Liver (tissue), 3 donors: ENCODE results near the gene TP53I11.

Source experiments
- EGR1 ChIP-seq, 2 donors: IDR thresholded peaks; 2 replicates each; pipeline ENCODE4 v1.6.1; 2016 to 2018; ENCODE audit warnings: antibody characterized with exemption in 2 of 2, low read depth in 2 of 2
- FOXA1 ChIP-seq: IDR thresholded peaks from 2 replicates; pipeline ENCODE4 v1.6.1; 2016; ENCODE audit warnings: antibody characterized with exemption
- GABPA ChIP-seq, 2 donors: IDR thresholded peaks in 1 of 2; conservative IDR thresholded peaks in 1 of 2; 2 replicates each; pipeline ENCODE4 v1.6.1; 2016; ENCODE audit warnings: antibody characterized with exemption in 2 of 2, mild to moderate bottlenecking in 1 of 2, moderate library complexity in 1 of 2
- HNF4G ChIP-seq: IDR thresholded peaks from 2 replicates; pipeline ENCODE4 v1.6.1; 2016; ENCODE audit warnings: antibody characterized with exemption
- JUND ChIP-seq, 2 donors: IDR thresholded peaks; 2 replicates each; pipeline ENCODE4 v1.6.1; 2016; ENCODE audit warnings: antibody characterized with exemption in 2 of 2
- RXRA ChIP-seq, 2 donors: IDR thresholded peaks; 2 replicates each; pipeline ENCODE4 v1.6.1; 2017 to 2018; ENCODE audit warnings: antibody characterized with exemption in 2 of 2, mild to moderate bottlenecking in 1 of 2
- SP1 ChIP-seq: IDR thresholded peaks from 2 replicates; pipeline ENCODE4 v1.6.1; 2018; ENCODE audit warnings: antibody characterized with exemption, mild to moderate bottlenecking
- YY1 ChIP-seq: IDR thresholded peaks from 2 replicates; pipeline ENCODE4 v1.6.1; 2016; ENCODE audit warnings: antibody characterized with exemption, mild to moderate bottlenecking
- TF ChIP-seq, protein P1 (sequence below): fragments of 150-350 bp; IDR thresholded peaks from 2 replicates; pipeline ENCODE4 v1.5.1; 2017; ENCODE audit warnings: improper control_type of control experiment, low read depth, low read length; ENCODE audit not compliant: missing input control
- TF ChIP-seq, protein P2 (sequence below): IDR thresholded peaks from 2 replicates; pipeline ENCODE4 v1.6.1; 2016; ENCODE audit warnings: antibody characterized with exemption
- TF ChIP-seq, protein P3 (sequence below): IDR thresholded peaks from 2 replicates; pipeline ENCODE4 v1.6.1; 2016; ENCODE audit warnings: antibody characterized with exemption, mild to moderate bottlenecking
- TF ChIP-seq, protein P4 (sequence below): IDR thresholded peaks from 2 replicates; pipeline ENCODE4 v1.6.1; 2016; ENCODE audit warnings: antibody characterized with exemption
- donor health status: healthy.
- donor health status: healthy.

DNA sequence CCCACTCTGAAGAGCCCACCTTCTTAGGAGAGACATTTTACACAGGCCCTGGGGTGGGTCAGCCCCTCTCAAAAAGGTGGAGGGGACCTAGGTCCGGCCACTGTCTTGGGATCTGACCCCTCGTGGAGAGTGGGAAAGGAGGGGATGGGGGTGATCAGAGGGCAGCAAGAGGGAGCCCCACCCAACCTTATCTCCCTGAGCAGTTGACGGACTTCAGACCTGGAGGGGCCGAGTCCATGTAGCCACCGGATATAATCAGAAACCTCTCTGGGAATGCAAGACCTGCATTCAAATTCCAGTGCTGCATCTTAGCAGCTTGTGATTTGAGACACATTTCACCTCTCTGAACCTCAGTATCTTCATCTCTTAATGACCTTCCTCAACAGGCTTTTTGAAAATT, 44.0 kb downstream of the TP53I11 start:
- no peak for TF ChIP-seq SP1
- TF ChIP-seq, protein P1, sequence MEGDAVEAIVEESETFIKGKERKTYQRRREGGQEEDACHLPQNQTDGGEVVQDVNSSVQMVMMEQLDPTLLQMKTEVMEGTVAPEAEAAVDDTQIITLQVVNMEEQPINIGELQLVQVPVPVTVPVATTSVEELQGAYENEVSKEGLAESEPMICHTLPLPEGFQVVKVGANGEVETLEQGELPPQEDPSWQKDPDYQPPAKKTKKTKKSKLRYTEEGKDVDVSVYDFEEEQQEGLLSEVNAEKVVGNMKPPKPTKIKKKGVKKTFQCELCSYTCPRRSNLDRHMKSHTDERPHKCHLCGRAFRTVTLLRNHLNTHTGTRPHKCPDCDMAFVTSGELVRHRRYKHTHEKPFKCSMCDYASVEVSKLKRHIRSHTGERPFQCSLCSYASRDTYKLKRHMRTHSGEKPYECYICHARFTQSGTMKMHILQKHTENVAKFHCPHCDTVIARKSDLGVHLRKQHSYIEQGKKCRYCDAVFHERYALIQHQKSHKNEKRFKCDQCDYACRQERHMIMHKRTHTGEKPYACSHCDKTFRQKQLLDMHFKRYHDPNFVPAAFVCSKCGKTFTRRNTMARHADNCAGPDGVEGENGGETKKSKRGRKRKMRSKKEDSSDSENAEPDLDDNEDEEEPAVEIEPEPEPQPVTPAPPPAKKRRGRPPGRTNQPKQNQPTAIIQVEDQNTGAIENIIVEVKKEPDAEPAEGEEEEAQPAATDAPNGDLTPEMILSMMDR, result no peak
- TF ChIP-seq GABPA (IDR thresholded peaks at IDR 0.05 in 1 of 2, conservative IDR thresholded peaks at IDR 0.05 in 1 of 2), result no peak
- TF ChIP-seq JUND (IDR thresholded peaks at IDR 0.05), result no peak
- no peak for TF ChIP-seq YY1
- no peak for TF ChIP-seq FOXA1
- TF ChIP-seq, protein P2, sequence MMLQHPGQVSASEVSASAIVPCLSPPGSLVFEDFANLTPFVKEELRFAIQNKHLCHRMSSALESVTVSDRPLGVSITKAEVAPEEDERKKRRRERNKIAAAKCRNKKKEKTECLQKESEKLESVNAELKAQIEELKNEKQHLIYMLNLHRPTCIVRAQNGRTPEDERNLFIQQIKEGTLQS, result no peak
- TF ChIP-seq HNF4G, result no peak
- no peak for TF ChIP-seq EGR1 (IDR thresholded peaks at IDR 0.05; ENCODE audit: low read depth in 2 of 2)
- TF ChIP-seq, protein P3, sequence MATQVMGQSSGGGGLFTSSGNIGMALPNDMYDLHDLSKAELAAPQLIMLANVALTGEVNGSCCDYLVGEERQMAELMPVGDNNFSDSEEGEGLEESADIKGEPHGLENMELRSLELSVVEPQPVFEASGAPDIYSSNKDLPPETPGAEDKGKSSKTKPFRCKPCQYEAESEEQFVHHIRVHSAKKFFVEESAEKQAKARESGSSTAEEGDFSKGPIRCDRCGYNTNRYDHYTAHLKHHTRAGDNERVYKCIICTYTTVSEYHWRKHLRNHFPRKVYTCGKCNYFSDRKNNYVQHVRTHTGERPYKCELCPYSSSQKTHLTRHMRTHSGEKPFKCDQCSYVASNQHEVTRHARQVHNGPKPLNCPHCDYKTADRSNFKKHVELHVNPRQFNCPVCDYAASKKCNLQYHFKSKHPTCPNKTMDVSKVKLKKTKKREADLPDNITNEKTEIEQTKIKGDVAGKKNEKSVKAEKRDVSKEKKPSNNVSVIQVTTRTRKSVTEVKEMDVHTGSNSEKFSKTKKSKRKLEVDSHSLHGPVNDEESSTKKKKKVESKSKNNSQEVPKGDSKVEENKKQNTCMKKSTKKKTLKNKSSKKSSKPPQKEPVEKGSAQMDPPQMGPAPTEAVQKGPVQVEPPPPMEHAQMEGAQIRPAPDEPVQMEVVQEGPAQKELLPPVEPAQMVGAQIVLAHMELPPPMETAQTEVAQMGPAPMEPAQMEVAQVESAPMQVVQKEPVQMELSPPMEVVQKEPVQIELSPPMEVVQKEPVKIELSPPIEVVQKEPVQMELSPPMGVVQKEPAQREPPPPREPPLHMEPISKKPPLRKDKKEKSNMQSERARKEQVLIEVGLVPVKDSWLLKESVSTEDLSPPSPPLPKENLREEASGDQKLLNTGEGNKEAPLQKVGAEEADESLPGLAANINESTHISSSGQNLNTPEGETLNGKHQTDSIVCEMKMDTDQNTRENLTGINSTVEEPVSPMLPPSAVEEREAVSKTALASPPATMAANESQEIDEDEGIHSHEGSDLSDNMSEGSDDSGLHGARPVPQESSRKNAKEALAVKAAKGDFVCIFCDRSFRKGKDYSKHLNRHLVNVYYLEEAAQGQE, result no peak
- TF ChIP-seq, protein P4, sequence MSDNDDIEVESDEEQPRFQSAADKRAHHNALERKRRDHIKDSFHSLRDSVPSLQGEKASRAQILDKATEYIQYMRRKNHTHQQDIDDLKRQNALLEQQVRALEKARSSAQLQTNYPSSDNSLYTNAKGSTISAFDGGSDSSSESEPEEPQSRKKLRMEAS, result no peak
- TF ChIP-seq RXRA (IDR thresholded peaks at IDR 0.05), result no peak
